Loucy (cell line): ENCODE results near the gene CEP112.

ENCODE experiments used
- CTCF ChIP-seq: fragments of 200-600 bp; sonication (generic); conservative IDR thresholded peaks from 2 replicates; pipeline ENCODE4 v1.5.1; 2014; ENCODE audit warnings: mild to moderate bottlenecking, antibody characterized with exemption, low read length
- EZH2phosphoT487 ChIP-seq: fragments of 200-600 bp; IDR thresholded peaks from 2 replicates; pipeline ENCODE4 v1.6.1; 2018; ENCODE audit warnings: antibody characterized with exemption, mild to moderate bottlenecking, moderate library complexity, borderline replicate concordance

- TF ChIP-seq CTCF (no peak), EZH2phosphoT487 (no peak)
These were observed 404.4 kb downstream of the CEP112 start for GRCh38 chr17:65787503-65787902.
